LNCaP clone FGC (cell line): ENCODE results near the gene CD96.

ENCODE experiments used
- DNase-seq: peaks from one replicate; pipeline ENCODE4 v3.0.0-alpha.2; 2011; ENCODE audit warnings: low read depth
- H3K4me3 ChIP-seq: 2 replicates; pipeline ENCODE4 v1.5.1; 2011; ENCODE audit warnings: mild to moderate bottlenecking, low read depth, low read length, control low read depth
- TF ChIP-seq, protein P1 (sequence below): IDR thresholded peaks from 2 replicates; pipeline ENCODE4 v1.5.1; 2012; ENCODE audit warnings: mild to moderate bottlenecking; ENCODE audit not compliant: control insufficient read depth, insufficient read depth; ENCODE audit errors: extremely low read depth

The CD96 gene

DNA sequence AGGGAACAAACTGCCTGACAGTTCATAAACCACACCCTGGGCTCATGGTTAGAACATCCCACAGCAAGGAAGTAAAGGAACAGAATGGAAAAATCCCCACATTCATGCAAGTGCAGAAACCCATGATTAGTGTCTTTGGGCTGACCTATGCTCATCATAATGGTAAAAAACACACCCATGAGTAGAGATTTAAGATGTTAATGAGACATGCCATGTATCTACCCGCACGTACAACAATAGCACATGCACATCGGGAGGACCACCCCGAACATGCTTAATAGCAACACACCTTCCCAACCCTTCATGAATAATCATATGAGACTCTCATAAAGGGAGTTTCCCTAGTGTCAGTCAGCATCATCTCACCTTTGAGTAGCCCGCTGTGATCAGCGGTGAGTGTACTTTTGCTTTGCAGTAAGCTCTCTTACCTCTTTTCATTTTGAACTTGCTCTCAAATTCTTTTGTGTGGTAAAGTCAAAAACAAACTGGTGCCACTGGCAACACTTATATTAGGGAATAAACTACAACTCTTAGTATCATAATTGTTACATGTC is 30.0 kb downstream of the CD96 start:
- H3K4me3 ChIP-seq = no peak overlapping the region

DNA sequence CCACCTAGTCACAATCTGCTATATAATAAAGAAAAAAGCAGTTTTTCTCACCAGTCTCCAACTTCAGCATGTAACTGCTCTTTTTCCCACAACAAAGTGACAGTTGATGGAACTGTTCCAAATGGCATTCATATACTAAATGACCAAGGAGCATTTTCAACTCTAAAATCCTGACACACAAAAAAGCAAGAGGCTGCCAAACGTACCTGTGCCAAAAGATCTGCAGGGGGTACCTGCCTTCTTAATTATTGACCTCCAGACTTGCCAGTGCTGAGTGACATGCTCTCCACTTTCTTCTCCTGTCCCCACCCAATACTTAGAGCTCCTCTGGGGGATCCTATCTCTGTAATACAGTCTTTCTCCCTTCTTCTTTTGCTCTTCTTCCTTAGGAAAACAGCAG is 35.1 kb downstream of the CD96 start:
- DNase-seq = no peak
- TF ChIP-seq, protein P1, sequence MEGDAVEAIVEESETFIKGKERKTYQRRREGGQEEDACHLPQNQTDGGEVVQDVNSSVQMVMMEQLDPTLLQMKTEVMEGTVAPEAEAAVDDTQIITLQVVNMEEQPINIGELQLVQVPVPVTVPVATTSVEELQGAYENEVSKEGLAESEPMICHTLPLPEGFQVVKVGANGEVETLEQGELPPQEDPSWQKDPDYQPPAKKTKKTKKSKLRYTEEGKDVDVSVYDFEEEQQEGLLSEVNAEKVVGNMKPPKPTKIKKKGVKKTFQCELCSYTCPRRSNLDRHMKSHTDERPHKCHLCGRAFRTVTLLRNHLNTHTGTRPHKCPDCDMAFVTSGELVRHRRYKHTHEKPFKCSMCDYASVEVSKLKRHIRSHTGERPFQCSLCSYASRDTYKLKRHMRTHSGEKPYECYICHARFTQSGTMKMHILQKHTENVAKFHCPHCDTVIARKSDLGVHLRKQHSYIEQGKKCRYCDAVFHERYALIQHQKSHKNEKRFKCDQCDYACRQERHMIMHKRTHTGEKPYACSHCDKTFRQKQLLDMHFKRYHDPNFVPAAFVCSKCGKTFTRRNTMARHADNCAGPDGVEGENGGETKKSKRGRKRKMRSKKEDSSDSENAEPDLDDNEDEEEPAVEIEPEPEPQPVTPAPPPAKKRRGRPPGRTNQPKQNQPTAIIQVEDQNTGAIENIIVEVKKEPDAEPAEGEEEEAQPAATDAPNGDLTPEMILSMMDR = no peak
- no peak overlapping the region for H3K4me3 ChIP-seq

More for the DNA sequence above, 30.0 kb downstream of the CD96 start:
- no peak for DNase-seq
- TF ChIP-seq, protein P1 = no peak

DNA sequence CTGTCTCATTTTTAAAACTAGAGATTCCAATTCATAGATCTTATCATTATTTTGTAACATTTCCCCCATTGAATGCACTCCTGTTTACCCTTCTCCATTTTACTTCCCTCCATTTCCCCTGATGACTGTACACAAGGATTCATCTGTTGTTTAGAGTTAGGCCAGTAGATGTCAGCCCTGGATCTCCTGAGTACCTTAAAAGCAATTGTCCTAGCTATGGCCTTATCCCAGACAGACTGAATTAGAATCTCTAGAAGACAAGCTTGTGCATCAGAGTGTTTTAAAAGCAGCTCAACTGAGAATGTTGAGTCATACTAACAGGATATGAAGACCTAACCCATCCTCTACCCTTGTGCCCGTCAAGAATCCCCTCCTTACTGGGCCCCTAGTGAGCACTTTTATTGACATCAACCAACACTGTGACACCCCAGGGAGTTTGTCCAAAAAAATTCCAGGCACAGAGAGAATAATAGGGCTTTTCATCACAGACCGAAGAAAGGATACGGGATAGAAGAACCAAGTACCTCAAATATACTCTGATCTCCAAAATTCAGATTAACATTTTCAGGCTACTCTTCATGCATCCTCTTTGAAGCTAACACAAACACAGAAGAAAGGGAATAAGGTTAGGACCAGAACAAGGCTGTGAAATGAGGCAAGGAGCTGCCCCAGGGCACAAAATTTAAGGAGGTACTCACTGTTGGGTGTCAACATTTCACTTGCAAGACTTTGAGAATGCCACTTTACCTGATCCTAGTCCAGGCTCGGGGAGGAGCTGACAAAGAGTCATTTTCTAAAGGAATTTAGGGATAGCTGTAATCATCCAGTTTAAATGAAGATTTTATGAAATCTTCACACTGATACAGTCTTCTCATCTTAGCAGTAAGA is 36.0 kb downstream of the CD96 start:
- no peak for DNase-seq
- H3K4me3 ChIP-seq = no peak overlapping the region
- TF ChIP-seq, protein P1 = peak; percentile 81

DNA sequence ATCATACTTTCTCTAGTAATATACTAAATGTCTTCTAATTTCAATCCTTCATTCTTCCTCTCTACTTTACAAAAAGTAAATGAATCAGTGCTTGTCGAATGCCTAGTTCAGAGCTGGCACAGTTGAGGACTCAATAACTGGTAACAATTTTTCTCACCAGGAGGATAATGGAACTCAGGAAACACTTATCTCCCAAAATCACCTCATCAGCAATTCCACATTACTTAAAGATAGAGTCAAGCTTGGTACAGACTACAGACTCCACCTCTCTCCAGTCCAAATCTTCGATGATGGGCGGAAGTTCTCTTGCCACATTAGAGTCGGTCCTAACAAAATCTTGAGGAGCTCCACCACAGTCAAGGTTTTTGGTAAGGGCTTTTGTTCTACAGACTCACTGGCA is 36.9 kb downstream of the CD96 start:
- DNase-seq = no peak
- TF ChIP-seq, protein P1 = no peak

DNA sequence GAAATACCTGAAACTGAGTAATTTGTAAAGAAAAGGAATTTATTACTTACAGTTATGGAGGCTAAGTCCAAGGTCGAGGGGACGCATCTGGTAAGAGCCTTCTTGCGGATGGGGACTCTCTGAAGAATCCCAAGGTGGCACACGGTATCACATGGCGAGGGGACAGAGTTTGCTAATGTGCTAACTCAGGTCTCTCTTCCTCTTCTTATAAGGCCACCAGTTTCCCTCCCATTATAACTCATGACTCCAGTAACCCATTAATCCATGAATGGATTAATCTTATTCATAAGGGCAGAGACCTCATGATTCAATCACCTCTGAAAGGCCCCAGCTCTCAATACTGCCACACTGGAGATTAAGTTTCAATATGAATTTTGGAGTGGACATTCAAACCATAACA is 37.5 kb downstream of the CD96 start:
- no peak for DNase-seq
- H3K4me3 ChIP-seq = no peak overlapping the region
- TF ChIP-seq, protein P1 = no peak

More for the DNA sequence above, 36.9 kb downstream of the CD96 start:
- H3K4me3 ChIP-seq = no peak overlapping the region

DNA sequence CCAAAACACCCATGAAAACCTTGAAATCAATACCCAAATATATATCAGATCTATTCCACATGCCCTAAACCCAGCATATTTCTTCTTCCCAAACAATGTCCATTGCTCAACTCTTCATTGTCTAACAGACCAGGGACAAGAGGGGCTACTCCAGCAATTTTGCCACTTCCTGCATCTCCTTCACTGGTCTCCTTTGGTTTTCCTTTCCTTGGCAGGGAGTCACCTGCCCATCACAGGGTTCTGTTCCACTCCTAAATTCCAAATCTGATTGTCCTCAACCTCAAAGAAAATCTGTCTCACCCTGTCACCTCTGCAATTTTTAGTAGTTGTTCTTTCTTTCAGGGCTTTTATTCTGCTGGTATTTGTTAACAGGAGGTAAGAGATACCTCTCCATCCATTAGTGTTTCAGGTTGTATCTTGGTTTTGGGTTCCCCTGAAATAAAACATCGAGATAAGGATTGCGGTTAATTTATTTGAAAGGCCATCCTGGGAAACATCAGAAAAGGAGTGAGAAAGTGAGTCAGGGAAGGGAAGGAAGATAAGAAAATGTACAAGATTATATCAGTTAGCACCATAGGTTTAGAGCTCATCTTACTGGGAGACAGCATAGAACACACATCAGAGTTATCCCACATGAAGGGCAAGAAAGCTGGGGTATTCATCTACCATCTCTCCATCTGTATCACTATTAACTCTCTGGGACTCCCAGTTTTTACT is 39.6 kb downstream of the CD96 start:
- no peak overlapping the region for H3K4me3 ChIP-seq
- TF ChIP-seq, protein P1 = no peak
- no peak for DNase-seq
